K562 (cell line): ENCODE results near the gene ABHD8. TPM values are rescaled to one million over a fixed set of nuclear protein-coding genes. Genes with fewer than 3 reads are reported as not detected.

Experiments
- ARID1B ChIP-seq: fragments of 450-650 bp; IDR thresholded peaks from 2 replicates; pipeline ENCODE4 v1.6.1; 2016; ENCODE audit warnings: antibody characterized with exemption, mild to moderate bottlenecking, inconsistent platforms
- CHD4 ChIP-seq: fragments of 200-600 bp; sonication (generic); IDR thresholded peaks from 3 replicates; pipeline ENCODE4 v1.6.1; 2012; ENCODE audit warnings: low read depth, mild to moderate bottlenecking, mixed read lengths, low read length, inconsistent platforms; ENCODE audit not compliant: insufficient read depth, insufficient replicate concordance, poor library complexity, severe bottlenecking
- FOSL1 ChIP-seq: fragments of 200-800 bp; sonication (Bioruptor generic); conservative IDR thresholded peaks from 2 replicates; pipeline ENCODE4 v1.6.1; 2016; ENCODE audit warnings: missing genetic modification characterization, missing compliant biosample characterization
- FOXM1 ChIP-seq, 2 experiments: fragments of 450-650 bp in 1 of 2; sonication (generic) in 1 of 2; formaldehyde crosslinking in 1 of 2; IDR thresholded peaks; 2 replicates each; pipeline versions ENCODE4 v1.6.1 to v1.9.0; 2017 to 2022; ENCODE audit warnings: low read depth in 2 of 2, mild to moderate bottlenecking in 2 of 2, missing genetic modification reagents in 1 of 2, moderate library complexity in 1 of 2
- GTF2E2 ChIP-seq: fragments of 200-800 bp; sonication (Bioruptor generic); IDR thresholded peaks from 2 replicates; pipeline ENCODE4 v1.6.1; 2016; ENCODE audit warnings: missing genetic modification characterization, missing compliant biosample characterization
- HDAC8 ChIP-seq: fragments of 450-650 bp; IDR thresholded peaks from 2 replicates; pipeline ENCODE4 v1.6.1; 2016; ENCODE audit warnings: mild to moderate bottlenecking, missing genetic modification characterization, moderate library complexity, missing compliant biosample characterization
- NFE2L1 ChIP-seq: fragments of 450-650 bp; IDR thresholded peaks from 2 replicates; pipeline ENCODE4 v1.6.1; 2016; ENCODE audit warnings: missing genetic modification characterization, low read depth, mild to moderate bottlenecking, missing compliant biosample characterization, moderate library complexity, borderline replicate concordance
- STAT5A ChIP-seq: IDR thresholded peaks from 2 replicates; pipeline ENCODE4 v1.6.1; 2012; ENCODE audit warnings: low read length, inconsistent platforms, borderline replicate concordance
- TCF3 ChIP-seq: sonication (generic); formaldehyde crosslinking; IDR thresholded peaks from 2 replicates; pipeline ENCODE4 v1.4.0; 2020; ENCODE audit warnings: mild to moderate bottlenecking, missing genetic modification reagents
- ZEB2 ChIP-seq: fragments of 450-650 bp; IDR thresholded peaks from 2 replicates; pipeline ENCODE4 v1.6.1; 2016
- polyA plus RNA-seq, 8 experiments: library from polyadenylated mRNA; depleted of rRNA in 4 of 8; stranded (reverse) in 5 of 8; unstranded in 3 of 8; fragments of >200 nt; fragmentation: Nextera tagmentation in 2 of 8; fragmentation: Illumina TruSeq in 1 of 8; extraction: Ambion mirVana in 2 of 8; extraction: Trizol in 1 of 8; gene quantifications; 2 replicates each; pipeline versions ENCODE4 v1.2.1 to v1.2.3, GENCODE V29; 2011 to 2014; ENCODE audit warnings: inconsistent platforms in 1 of 8, missing spikeins in 1 of 8
- total RNA-seq, 7 experiments: library from RNA; depleted of rRNA in 6 of 7; stranded (reverse); fragments of >200 nt in 6 of 7; fragmentation: Illumina TruSeq in 2 of 7; extraction: Trizol in 2 of 7; gene quantifications; 2 replicates each; pipeline versions ENCODE4 v1.2.1 to v1.2.3, GENCODE V29; 2011 to 2021; ENCODE audit warnings: low replicate concordance in 1 of 7
- TF ChIP-seq, protein P1 (sequence below): fragments of 450-650 bp; IDR thresholded peaks from 2 replicates; pipeline ENCODE4 v1.6.1; 2016; ENCODE audit warnings: borderline replicate concordance
- TF ChIP-seq, protein P2 (sequence below): fragments of 450-650 bp; IDR thresholded peaks from 2 replicates; pipeline ENCODE4 v1.7.0; 2016; ENCODE audit warnings: borderline replicate concordance
- TF ChIP-seq, protein P3 (sequence below): IDR thresholded peaks from 2 replicates; pipeline ENCODE4 v1.6.1; 2012; ENCODE audit warnings: low read depth, low read length, improper control_type of control experiment, borderline replicate concordance
- TF ChIP-seq, protein P4 (sequence below): sonication (generic); formaldehyde crosslinking; IDR thresholded peaks from 2 replicates; pipeline ENCODE4 v1.9.0; 2022; ENCODE audit warnings: mild to moderate bottlenecking, missing genetic modification reagents
- TF ChIP-seq, protein P5 (sequence below): fragments of 250-450 bp; sonication (Bioruptor Pico); IDR thresholded peaks from 2 replicates; pipeline ENCODE4 v1.5.0; 2020; ENCODE audit warnings: mild to moderate bottlenecking

Gene ABHD8
- total and polyA plus RNA-seq, 9 of the 15 experiments (the other 6 are each of a cell fraction or from before 2014, with no cell fraction given) = 0.04 to 6.6 (median 2.0) TPM; not detected in 1

DNA sequence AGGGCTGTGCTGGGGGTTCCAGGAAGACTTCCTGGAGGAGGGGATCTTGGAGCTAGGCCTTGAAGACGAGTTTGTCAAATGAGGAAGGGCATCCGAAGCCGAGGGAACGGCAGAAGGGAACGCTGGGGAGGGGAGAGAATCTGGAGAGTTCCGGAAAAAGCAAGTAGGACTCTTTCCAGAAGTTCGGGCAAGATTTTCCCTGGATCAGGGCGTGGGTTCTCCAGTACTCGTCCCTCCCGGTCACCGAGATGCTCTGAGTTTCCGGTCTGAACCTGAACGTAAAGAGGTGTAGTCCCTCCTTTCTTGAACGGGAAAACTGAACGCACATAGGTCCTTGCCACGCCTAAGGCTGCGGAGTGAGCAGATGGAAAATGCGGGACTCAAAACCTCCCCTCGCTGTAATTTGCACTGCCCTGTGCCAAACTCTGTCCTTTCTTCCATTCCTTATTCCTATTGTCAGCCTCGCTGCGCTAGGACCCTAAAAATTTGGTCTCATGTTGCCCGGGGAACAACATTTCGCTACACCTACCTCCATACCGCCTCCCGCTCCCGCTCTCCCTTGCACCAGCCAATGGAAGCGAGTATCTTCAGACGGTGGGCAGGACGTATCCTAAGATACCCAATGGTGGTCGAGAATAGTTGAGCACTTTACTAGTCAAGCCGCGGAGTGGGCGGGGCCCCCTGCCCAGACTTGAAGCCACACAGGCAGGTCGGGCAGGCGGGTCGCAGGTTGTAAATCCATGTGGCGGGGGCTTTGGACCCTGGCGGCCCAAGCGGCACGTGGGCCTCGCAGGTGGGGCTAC is 33.8 kb upstream of the ABHD8 start, which contains the start of gene GTPBP3 (continued):
- TF ChIP-seq, protein P1, sequence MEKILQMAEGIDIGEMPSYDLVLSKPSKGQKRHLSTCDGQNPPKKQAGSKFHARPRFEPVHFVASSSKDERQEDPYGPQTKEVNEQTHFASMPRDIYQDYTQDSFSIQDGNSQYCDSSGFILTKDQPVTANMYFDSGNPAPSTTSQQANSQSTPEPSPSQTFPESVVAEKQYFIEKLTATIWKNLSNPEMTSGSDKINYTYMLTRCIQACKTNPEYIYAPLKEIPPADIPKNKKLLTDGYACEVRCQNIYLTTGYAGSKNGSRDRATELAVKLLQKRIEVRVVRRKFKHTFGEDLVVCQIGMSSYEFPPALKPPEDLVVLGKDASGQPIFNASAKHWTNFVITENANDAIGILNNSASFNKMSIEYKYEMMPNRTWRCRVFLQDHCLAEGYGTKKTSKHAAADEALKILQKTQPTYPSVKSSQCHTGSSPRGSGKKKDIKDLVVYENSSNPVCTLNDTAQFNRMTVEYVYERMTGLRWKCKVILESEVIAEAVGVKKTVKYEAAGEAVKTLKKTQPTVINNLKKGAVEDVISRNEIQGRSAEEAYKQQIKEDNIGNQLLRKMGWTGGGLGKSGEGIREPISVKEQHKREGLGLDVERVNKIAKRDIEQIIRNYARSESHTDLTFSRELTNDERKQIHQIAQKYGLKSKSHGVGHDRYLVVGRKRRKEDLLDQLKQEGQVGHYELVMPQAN = peak; percentile 61
- TF ChIP-seq HDAC8 = no peak
- TF ChIP-seq, protein P2, sequence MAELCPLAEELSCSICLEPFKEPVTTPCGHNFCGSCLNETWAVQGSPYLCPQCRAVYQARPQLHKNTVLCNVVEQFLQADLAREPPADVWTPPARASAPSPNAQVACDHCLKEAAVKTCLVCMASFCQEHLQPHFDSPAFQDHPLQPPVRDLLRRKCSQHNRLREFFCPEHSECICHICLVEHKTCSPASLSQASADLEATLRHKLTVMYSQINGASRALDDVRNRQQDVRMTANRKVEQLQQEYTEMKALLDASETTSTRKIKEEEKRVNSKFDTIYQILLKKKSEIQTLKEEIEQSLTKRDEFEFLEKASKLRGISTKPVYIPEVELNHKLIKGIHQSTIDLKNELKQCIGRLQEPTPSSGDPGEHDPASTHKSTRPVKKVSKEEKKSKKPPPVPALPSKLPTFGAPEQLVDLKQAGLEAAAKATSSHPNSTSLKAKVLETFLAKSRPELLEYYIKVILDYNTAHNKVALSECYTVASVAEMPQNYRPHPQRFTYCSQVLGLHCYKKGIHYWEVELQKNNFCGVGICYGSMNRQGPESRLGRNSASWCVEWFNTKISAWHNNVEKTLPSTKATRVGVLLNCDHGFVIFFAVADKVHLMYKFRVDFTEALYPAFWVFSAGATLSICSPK = peak; percentile 90; the same call in 1 of the 2 replicates
- TF ChIP-seq TCF3 (CRISPR knock-in tag) = 0 out of 2 replicates have a peak, but pooled peaks have one; percentile 3
- TF ChIP-seq, protein P3, sequence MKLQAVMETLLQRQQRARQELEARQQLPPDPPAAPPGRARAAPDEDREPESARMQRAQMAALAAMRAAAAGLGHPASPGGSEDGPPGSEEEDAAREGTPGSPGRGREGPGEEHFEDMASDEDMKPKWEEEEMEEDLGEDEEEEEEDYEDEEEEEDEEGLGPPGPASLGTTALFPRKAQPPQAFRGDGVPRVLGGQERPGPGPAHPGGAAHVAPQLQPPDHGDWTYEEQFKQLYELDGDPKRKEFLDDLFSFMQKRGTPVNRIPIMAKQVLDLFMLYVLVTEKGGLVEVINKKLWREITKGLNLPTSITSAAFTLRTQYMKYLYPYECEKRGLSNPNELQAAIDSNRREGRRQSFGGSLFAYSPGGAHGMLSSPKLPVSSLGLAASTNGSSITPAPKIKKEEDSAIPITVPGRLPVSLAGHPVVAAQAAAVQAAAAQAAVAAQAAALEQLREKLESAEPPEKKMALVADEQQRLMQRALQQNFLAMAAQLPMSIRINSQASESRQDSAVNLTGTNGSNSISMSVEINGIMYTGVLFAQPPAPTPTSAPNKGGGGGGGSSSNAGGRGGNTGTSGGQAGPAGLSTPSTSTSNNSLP = peak; percentile 56; the same call in 1 of the 2 replicates
- TF ChIP-seq FOSL1 (tag) = peak; percentile 54
- peak; percentile 74; the same call in 1 of the 2 replicates for TF ChIP-seq GTF2E2 (tag)
- TF ChIP-seq STAT5A = peak; percentile 33; the same call in 1 of the 2 replicates
- TF ChIP-seq ZEB2 = peak; percentile 100
- TF ChIP-seq, protein P4, sequence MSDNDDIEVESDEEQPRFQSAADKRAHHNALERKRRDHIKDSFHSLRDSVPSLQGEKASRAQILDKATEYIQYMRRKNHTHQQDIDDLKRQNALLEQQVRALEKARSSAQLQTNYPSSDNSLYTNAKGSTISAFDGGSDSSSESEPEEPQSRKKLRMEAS = peak; percentile 86
- peak; percentile 51; the same call in 1 of the 2 replicates for TF ChIP-seq ARID1B
- TF ChIP-seq FOXM1 (IDR thresholded peaks at IDR 0.05; ENCODE audit: low read depth) = peak; percentile 80
- TF ChIP-seq FOXM1 (CRISPR knock-in tag; IDR thresholded peaks at IDR 0.05; ENCODE audit: low read depth) = no peak
- TF ChIP-seq CHD4 = peak; percentile 97
- TF ChIP-seq NFE2L1 (tag) = no peak
- TF ChIP-seq, protein P5, sequence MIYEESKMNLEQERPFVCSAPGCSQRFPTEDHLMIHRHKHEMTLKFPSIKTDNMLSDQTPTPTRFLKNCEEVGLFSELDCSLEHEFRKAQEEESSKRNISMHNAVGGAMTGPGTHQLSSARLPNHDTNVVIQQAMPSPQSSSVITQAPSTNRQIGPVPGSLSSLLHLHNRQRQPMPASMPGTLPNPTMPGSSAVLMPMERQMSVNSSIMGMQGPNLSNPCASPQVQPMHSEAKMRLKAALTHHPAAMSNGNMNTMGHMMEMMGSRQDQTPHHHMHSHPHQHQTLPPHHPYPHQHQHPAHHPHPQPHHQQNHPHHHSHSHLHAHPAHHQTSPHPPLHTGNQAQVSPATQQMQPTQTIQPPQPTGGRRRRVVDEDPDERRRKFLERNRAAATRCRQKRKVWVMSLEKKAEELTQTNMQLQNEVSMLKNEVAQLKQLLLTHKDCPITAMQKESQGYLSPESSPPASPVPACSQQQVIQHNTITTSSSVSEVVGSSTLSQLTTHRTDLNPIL (CRISPR knock-in tag) = no peak
